Left ventricle myocardium inferior (tissue), 1 donor: ENCODE measurements around the gene NLGN1. TPM values are rescaled to one million over a fixed set of nuclear protein-coding genes. Genes with fewer than 3 reads are reported as not detected.
"Not testable (repeated sequence)": the region's sequence is repeated elsewhere in the genome, so short reads cannot be mapped to it uniquely, and the experiment has no call there.

Experiments
- DNase-seq: peaks from one replicate; pipeline ENCODE4 v3.0.0-alpha.2; 2020
- H3K27ac ChIP-seq: fragments of 200-600 bp; replicated peaks from 2 replicates; pipeline ENCODE4 v1.8.0; 2021
- H3K27me3 ChIP-seq: fragments of 200-600 bp; 2 replicates; pipeline ENCODE4 v1.8.0; 2021; ENCODE audit warnings: low read depth
- H3K36me3 ChIP-seq: fragments of 200-600 bp; 2 replicates; pipeline ENCODE4 v1.8.0; 2021
- H3K4me1 ChIP-seq: fragments of 200-600 bp; 2 replicates; pipeline ENCODE4 v1.8.0; 2021
- H3K4me3 ChIP-seq: fragments of 200-600 bp; 2 replicates; pipeline ENCODE4 v1.8.0; 2021; ENCODE audit warnings: mild to moderate bottlenecking, moderate library complexity
- H3K9me3 ChIP-seq: fragments of 200-600 bp; replicated peaks from 2 replicates; pipeline ENCODE4 v1.8.0; 2021
- intact Hi-C: fragments of 100-400 bp; cut with micrococcal nuclease; formaldehyde crosslinking; loops from one replicate; pipeline ENCODE4 v1.11.0; 2022
- long read RNA-seq: library from polyadenylated mRNA; unstranded; transcript quantifications from one replicate; pipeline ENCODE4 v2.0.0, GENCODE V29; 2021
- total RNA-seq: library from RNA; stranded (reverse); fragmentation: NEBNext Ultra II Directional; extraction: Animal tissue kit (Norgen Biotek cat#: 25700); gene quantifications from one replicate; pipeline ENCODE4 v1.2.1, GENCODE V29; 2021
- TF ChIP-seq, protein P1 (sequence below): fragments of 200-600 bp; IDR thresholded peaks from 2 replicates; pipeline ENCODE4 v1.8.0; 2021; ENCODE audit warnings: antibody characterized with exemption, mild to moderate bottlenecking, borderline replicate concordance
- donor health status: DM: no; HTN: yes; CAD: no; lungs with severe emphysema.

The NLGN1 gene
- 13.7 TPM for total RNA-seq
- long read RNA-seq, partial matches to known transcripts = 0 of 1 reads
- long read RNA-seq, other reads (novel, unspliced or antisense) = 1 of 1 reads

DNA sequence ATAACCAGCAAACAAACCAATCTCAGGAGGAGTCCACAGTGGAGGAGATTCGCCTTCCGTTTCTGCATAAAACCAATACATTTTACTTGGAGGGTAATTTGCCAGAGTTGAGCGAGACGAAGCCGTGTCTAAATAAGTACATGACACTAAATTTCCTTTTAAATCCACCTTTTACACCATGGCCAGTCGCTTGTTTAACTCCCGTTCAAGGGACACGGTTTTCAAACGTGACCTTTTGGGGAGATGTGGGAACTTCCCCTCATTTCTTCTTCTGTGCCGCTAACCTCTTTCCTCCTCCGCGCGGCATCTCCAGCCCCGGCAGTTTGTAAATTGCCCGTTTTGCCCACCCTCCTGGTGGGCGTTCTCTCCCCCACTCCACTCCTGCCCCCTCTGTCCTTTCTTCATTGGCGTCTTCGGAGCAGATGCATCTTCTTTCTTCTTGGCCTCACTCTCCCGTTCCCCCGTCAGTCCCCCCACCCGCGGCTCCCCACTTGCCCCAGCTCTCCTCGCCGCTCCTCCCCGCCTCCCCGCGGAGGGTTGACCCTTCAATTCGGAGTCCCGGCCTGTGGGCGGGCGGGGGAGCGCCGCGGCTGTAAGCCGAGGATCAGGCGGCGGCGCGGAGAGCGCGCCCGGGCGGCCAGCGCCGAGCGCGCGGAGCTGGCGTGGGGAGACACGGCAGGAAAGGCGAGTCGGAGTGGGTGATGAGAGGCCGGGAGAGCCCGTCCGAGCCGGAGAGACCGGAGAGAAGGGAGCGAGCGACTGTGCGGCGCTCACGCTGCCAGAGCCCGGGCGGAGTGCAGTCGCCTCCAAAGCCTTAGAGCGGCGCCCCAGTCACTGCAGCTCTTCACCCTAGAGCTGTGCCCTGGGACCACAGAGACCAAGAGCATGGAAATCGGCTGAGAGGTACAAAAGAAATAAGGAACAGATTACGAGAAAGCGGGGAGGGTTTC, at the start of gene NLGN1:
Gene NLGN1 (plus strand): TSS at position 584 of the 950 bp plus-strand sequence.
- peaks cover 48% of the 10 kb centered on the region for H3K4me1 ChIP-seq
- H3K36me3 ChIP-seq = no peaks in the 10 kb centered on the region
- peak; percentile 72 for DNase-seq
- peak within 1 kb of the TSS; percentile 95 for H3K27ac ChIP-seq
- intact Hi-C loops = no loop called here
- peaks cover 24% of the 10 kb centered on the region for H3K27me3 ChIP-seq
- H3K4me3 ChIP-seq = peak within 1 kb of the TSS; percentile 82
- H3K9me3 ChIP-seq = no peaks in the 10 kb centered on the region
- TF ChIP-seq, protein P1, sequence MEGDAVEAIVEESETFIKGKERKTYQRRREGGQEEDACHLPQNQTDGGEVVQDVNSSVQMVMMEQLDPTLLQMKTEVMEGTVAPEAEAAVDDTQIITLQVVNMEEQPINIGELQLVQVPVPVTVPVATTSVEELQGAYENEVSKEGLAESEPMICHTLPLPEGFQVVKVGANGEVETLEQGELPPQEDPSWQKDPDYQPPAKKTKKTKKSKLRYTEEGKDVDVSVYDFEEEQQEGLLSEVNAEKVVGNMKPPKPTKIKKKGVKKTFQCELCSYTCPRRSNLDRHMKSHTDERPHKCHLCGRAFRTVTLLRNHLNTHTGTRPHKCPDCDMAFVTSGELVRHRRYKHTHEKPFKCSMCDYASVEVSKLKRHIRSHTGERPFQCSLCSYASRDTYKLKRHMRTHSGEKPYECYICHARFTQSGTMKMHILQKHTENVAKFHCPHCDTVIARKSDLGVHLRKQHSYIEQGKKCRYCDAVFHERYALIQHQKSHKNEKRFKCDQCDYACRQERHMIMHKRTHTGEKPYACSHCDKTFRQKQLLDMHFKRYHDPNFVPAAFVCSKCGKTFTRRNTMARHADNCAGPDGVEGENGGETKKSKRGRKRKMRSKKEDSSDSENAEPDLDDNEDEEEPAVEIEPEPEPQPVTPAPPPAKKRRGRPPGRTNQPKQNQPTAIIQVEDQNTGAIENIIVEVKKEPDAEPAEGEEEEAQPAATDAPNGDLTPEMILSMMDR = peak; percentile 24

DNA sequence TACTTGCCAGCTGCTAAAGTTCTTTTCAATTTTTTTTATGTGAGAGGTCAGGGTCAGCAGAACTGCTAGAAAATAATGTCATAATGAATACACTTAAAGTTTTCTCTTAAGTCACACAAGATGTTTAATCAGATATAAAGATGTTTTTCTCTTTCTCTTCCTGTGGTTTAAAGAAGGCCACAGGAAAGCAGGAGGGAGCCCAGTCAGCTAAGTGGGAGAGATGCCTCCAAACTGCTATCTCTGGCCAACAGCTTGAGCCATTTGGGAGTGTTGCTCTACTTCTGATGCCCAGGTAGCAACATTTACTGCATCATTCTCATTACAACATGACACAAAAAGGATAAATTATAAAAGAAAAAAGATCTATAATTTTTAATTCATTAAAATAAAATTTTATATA, 45.7 kb upstream of the NLGN1 start:
- Histone ChIP-seq H3K36me3 (no peaks in the 10 kb centered on the region), H3K4me3 (no peak overlapping the region), H3K27me3 (no peaks in the 10 kb centered on the region), H3K4me1 (no peaks in the 10 kb centered on the region), H3K27ac (no peak overlapping the region), H3K9me3 (peaks cover 26% of the 10 kb centered on the region)
- intact Hi-C loops = no loop called here
- DNase-seq = no peak
- TF ChIP-seq, protein P1 = no peak

DNA sequence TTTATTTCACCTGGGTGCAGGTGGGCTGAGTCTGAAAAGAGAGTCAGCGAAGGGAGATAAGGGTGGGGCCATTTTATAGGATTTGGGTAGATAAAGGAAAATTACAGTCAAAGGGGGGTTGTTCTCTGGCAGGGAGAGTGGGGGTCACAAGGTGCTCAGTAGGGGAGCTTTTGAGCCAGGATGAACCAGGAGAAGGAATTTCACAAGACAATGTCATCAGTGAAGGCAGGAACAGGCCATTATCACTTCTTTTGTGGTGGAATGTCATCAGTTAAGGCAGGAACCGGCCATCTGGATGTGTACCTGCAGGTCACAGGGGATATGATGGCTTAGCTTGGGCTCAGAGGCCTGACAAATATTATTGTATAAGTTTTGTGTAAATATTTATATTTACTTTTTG, 44.4 kb upstream of the NLGN1 start:
- H3K27ac ChIP-seq, intact Hi-C loops, DNase-seq, H3K4me1 ChIP-seq, H3K4me3 ChIP-seq, H3K36me3 ChIP-seq, H3K27me3 ChIP-seq: not testable (repeated sequence)
- H3K9me3 ChIP-seq = peaks cover 26% of the 10 kb centered on the region

DNA sequence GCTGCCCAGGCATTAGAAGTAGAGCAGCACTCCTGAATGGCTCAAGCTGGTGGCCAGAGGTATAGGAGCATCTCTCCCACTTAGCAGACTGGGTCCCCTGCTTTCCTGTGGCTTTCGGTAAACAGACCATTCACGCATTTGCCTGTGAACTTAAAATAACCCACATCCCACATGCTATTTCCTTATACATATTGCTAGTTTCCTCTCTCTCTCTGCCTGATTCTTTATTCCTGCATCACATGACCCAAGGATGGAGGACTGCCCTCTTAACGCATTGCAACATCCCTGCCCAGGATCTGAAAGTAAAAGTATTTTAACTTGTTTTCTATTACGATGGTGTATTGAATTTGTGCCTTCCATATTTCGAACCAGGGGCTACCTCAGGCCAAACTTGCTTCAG, 43.4 kb upstream of the NLGN1 start:
- no peak overlapping the region for H3K27ac ChIP-seq
- intact Hi-C loops = no loop called here
- TF ChIP-seq, protein P1 = no peak
- no peak overlapping the region for H3K4me3 ChIP-seq
- DNase-seq = no peak
- peaks cover 18% of the 10 kb centered on the region for H3K9me3 ChIP-seq
- H3K4me1 ChIP-seq = no peaks in the 10 kb centered on the region
- H3K27me3 ChIP-seq = no peaks in the 10 kb centered on the region
- no peaks in the 10 kb centered on the region for H3K36me3 ChIP-seq

DNA sequence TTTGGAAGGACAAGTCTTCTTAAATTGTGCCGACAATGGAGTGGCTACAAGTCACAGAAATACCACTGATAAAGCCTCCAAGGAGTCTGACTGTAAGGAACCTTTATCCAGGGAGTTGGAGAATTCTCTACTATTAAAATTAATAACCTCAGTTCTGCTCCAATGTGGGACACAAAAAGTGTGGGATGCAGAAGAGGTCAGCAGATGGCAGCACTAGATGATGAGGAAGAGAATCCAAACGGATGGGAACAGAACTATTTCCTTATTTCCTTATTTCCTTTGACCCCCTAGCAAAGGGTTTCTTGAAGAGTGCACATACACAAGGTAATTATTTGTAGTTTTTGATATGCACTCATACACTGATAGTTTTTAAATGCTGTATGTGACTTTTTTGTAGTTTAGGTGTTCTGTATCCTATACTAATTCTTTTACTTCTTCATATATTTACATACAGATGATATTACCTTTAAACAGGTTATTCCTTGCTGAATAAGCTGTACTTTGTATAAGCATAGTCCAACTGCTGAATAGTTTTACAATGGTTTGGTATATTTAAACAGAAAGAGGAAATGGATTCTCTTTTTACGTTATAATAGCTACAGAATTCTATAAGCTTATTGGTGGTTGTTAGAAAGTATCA, 25.6 kb upstream of the NLGN1 start:
- no peaks in the 10 kb centered on the region for H3K9me3 ChIP-seq
- intact Hi-C loops = no loop called here
- no peak overlapping the region for H3K27ac ChIP-seq
- no peaks in the 10 kb centered on the region for H3K27me3 ChIP-seq
- DNase-seq = no peak
- TF ChIP-seq, protein P1 = peak; percentile 75
- H3K4me1 ChIP-seq = no peaks in the 10 kb centered on the region
- no peaks in the 10 kb centered on the region for H3K36me3 ChIP-seq
- H3K4me3 ChIP-seq = no peak overlapping the region
